ENCODE data around the gene HSD17B11. TPM values are rescaled to one million over a fixed set of nuclear protein-coding genes. Genes with fewer than 3 reads are reported as not detected.
A peak's percentile ranks its signal among the peaks of the same experiment; 100 is the strongest.
"Not testable (repeated sequence)": the region's sequence is repeated elsewhere in the genome, so short reads cannot be mapped to it uniquely, and the experiment has no call there.

The HSD17B11 gene
- total and polyA plus RNA-seq, 5 donors from 2014 or later: 41.0 to 139 (median 102) TPM

- peaks cover 35% of the 10 kb centered on the region for H3K36me3 Mint-ChIP-seq
- no peaks in the 10 kb centered on the region for H3K27me3 Mint-ChIP-seq
- Histone ChIP-seq H3K4me1 (ENCODE audit: control insufficient read depth, insufficient read depth, low read length, poor library complexity, severe bottlenecking) (no peaks in the 10 kb centered on the region), H3K36me3 (ENCODE audit: control insufficient read depth, insufficient read depth, low read length) (peaks cover 20% of the 10 kb centered on the region), H3K27me3 (ENCODE audit: control insufficient read depth, insufficient read depth, low read length) (no peaks in the 10 kb centered on the region), H3K4me3 (ENCODE audit: low read depth, low read length) (no peak overlapping the region), H3K27ac (ENCODE audit: insufficient read depth, low read length, poor library complexity, severe bottlenecking) (no peak overlapping the region), H3K9me3 (ENCODE audit: control insufficient read depth in 2 of 2, low read length in 2 of 2) (no peaks in the 10 kb centered on the region)
- no peak overlapping the region for H3K4me3 Mint-ChIP-seq
- no peaks in the 10 kb centered on the region for H3K9me3 Mint-ChIP-seq
- H3K4me1 Mint-ChIP-seq: peaks cover 0 to 5% (median 1%) of the 10 kb centered on the region in 4 donors
- no peak overlapping the region for H3K27ac Mint-ChIP-seq
- no peak for ATAC-seq (ENCODE audit: low read depth in 2 of 2)
- no peak for DNase-seq
Observed at GRCh38 chr4:87354168-87355102, 36.6 kb downstream of the HSD17B11 start.

GRCh38 chr4:87353592-87353991 lies 37.4 kb downstream of the HSD17B11 start:
- DNase-seq (peak; percentile 16 to 26 (median 19)), ATAC-seq (ENCODE audit: low read depth in 2 of 2) (no peak)
- peaks cover 16% of the 10 kb centered on the region for H3K36me3 ChIP-seq (ENCODE audit: control insufficient read depth, insufficient read depth, low read length)
- H3K27me3 ChIP-seq (ENCODE audit: control insufficient read depth, insufficient read depth, low read length): no peaks in the 10 kb centered on the region
- Mint-ChIP-seq H3K27me3 (no peaks in the 10 kb centered on the region), H3K27ac (no peak overlapping the region), H3K4me1 (peaks cover 0 to 5% (median 0%) of the 10 kb centered on the region in 4 donors), H3K9me3 (no peaks in the 10 kb centered on the region), H3K36me3 (peaks cover 32% of the 10 kb centered on the region), H3K4me3 (no peak overlapping the region)
- H3K4me3 ChIP-seq (ENCODE audit: low read depth, low read length): no peak overlapping the region
- H3K9me3 ChIP-seq (ENCODE audit: control insufficient read depth in 2 of 2, low read length in 2 of 2): no peaks in the 10 kb centered on the region
- no peaks in the 10 kb centered on the region for H3K4me1 ChIP-seq (ENCODE audit: control insufficient read depth, insufficient read depth, low read length, poor library complexity, severe bottlenecking)
- no peak overlapping the region for H3K27ac ChIP-seq (ENCODE audit: insufficient read depth, low read length, poor library complexity, severe bottlenecking)

- H3K27ac Mint-ChIP-seq: no peak overlapping the region
- peaks cover 26% of the 10 kb centered on the region for H3K36me3 ChIP-seq (ENCODE audit: control insufficient read depth, insufficient read depth, low read length)
- peaks cover 45% of the 10 kb centered on the region for H3K36me3 Mint-ChIP-seq
Observed at GRCh38 chr4:87345139-87345538, 45.8 kb downstream of the HSD17B11 start.

GRCh38 chr4:87342872-87343271 lies 48.1 kb downstream of the HSD17B11 start:
- H3K4me1 ChIP-seq (ENCODE audit: control insufficient read depth, insufficient read depth, low read length, poor library complexity, severe bottlenecking): no peaks in the 10 kb centered on the region
- Mint-ChIP-seq H3K27ac (peak overlapping the region in 1 of 3 donors; percentile 33), H3K4me3 (no peak overlapping the region), H3K9me3 (peaks cover 0 to 19% (median 4%) of the 10 kb centered on the region in 7 donors), H3K4me1 (peaks cover 4 to 11% (median 5%) of the 10 kb centered on the region in 4 donors), H3K36me3 (peaks cover 66% of the 10 kb centered on the region), H3K27me3 (no peaks in the 10 kb centered on the region)
- H3K9me3 ChIP-seq (ENCODE audit: control insufficient read depth in 2 of 2, low read length in 2 of 2): peaks cover 6 to 8% of the 10 kb centered on the region in 2 experiments
- no peak overlapping the region for H3K4me3 ChIP-seq (ENCODE audit: low read depth, low read length)
- no peak for ATAC-seq (ENCODE audit: low read depth in 2 of 2)
- DNase-seq: no peak
- H3K27me3 ChIP-seq (ENCODE audit: control insufficient read depth, insufficient read depth, low read length): no peaks in the 10 kb centered on the region
- H3K36me3 ChIP-seq (ENCODE audit: control insufficient read depth, insufficient read depth, low read length): peaks cover 47% of the 10 kb centered on the region
- H3K27ac ChIP-seq (ENCODE audit: insufficient read depth, low read length, poor library complexity, severe bottlenecking): no peak overlapping the region

More at GRCh38 chr4:87345139-87345538, 45.8 kb downstream of the HSD17B11 start:
- H3K27ac ChIP-seq (ENCODE audit: insufficient read depth, low read length, poor library complexity, severe bottlenecking): no peak overlapping the region
- no peaks in the 10 kb centered on the region for H3K27me3 ChIP-seq (ENCODE audit: control insufficient read depth, insufficient read depth, low read length)
- no peak for DNase-seq
- peaks cover 0 to 14% (median 4%) of the 10 kb centered on the region in 7 donors for H3K9me3 Mint-ChIP-seq
- no peaks in the 10 kb centered on the region for H3K27me3 Mint-ChIP-seq
- no peaks in the 10 kb centered on the region for H3K4me1 ChIP-seq (ENCODE audit: control insufficient read depth, insufficient read depth, low read length, poor library complexity, severe bottlenecking)
- no peak for ATAC-seq (ENCODE audit: low read depth in 2 of 2)
- H3K4me3 ChIP-seq (ENCODE audit: low read depth, low read length): no peak overlapping the region
- H3K4me3 Mint-ChIP-seq: no peak overlapping the region
- H3K9me3 ChIP-seq (ENCODE audit: control insufficient read depth in 2 of 2, low read length in 2 of 2): peaks cover 6 to 8% of the 10 kb centered on the region in 2 experiments
- peaks cover 3 to 11% (median 5%) of the 10 kb centered on the region in 4 donors for H3K4me1 Mint-ChIP-seq

- H3K27me3 Mint-ChIP-seq; H3K27ac ChIP-seq (ENCODE audit: insufficient read depth, low read length, poor library complexity, severe bottlenecking); H3K27me3 ChIP-seq (ENCODE audit: control insufficient read depth, insufficient read depth, low read length); H3K4me3 Mint-ChIP-seq; H3K4me3 ChIP-seq (ENCODE audit: low read depth, low read length); DNase-seq; H3K9me3 ChIP-seq (ENCODE audit: control insufficient read depth in 2 of 2, low read length in 2 of 2); H3K4me1 ChIP-seq (ENCODE audit: control insufficient read depth, insufficient read depth, low read length, poor library complexity, severe bottlenecking); H3K27ac Mint-ChIP-seq; ATAC-seq (ENCODE audit: low read depth in 2 of 2): not testable (repeated sequence)
- Mint-ChIP-seq H3K9me3 (peaks cover 0 to 19% (median 4%) of the 10 kb centered on the region in 7 donors), H3K4me1 (peaks cover 4 to 11% (median 5%) of the 10 kb centered on the region in 4 donors), H3K36me3 (peaks cover 71% of the 10 kb centered on the region)
- H3K36me3 ChIP-seq (ENCODE audit: control insufficient read depth, insufficient read depth, low read length): peaks cover 53% of the 10 kb centered on the region
Observed at GRCh38 chr4:87341954-87342635, 48.9 kb downstream of the HSD17B11 start.

- Histone ChIP-seq H3K4me3 (ENCODE audit: low read depth, low read length) (no peak overlapping the region), H3K27ac (ENCODE audit: insufficient read depth, low read length, poor library complexity, severe bottlenecking) (no peak overlapping the region), H3K4me1 (ENCODE audit: control insufficient read depth, insufficient read depth, low read length, poor library complexity, severe bottlenecking) (no peaks in the 10 kb centered on the region), H3K9me3 (ENCODE audit: control insufficient read depth in 2 of 2, low read length in 2 of 2) (peaks cover 3% of the 10 kb centered on the region in 2 experiments), H3K36me3 (ENCODE audit: control insufficient read depth, insufficient read depth, low read length) (peaks cover 63% of the 10 kb centered on the region), H3K27me3 (ENCODE audit: control insufficient read depth, insufficient read depth, low read length) (no peaks in the 10 kb centered on the region)
- Mint-ChIP-seq H3K4me1 (peaks cover 3 to 5% (median 4%) of the 10 kb centered on the region in 4 donors), H3K36me3 (peaks cover 72% of the 10 kb centered on the region), H3K27me3 (no peaks in the 10 kb centered on the region), H3K9me3 (peaks cover 0 to 18% (median 3%) of the 10 kb centered on the region in 7 donors), H3K27ac (peak overlapping the region in 1 of 3 donors; percentile 67), H3K4me3 (no peak overlapping the region)
- DNase-seq (no peak), ATAC-seq (ENCODE audit: low read depth in 2 of 2) (no peak)
Observed at GRCh38 chr4:87339440-87339839, 51.5 kb downstream of the HSD17B11 start.

GRCh38 chr4:87337361-87337760 lies 53.6 kb downstream of the HSD17B11 start:
- H3K27me3 Mint-ChIP-seq: no peaks in the 10 kb centered on the region
- Histone ChIP-seq H3K4me1 (ENCODE audit: control insufficient read depth, insufficient read depth, low read length, poor library complexity, severe bottlenecking) (no peaks in the 10 kb centered on the region), H3K36me3 (ENCODE audit: control insufficient read depth, insufficient read depth, low read length) (peaks cover 65% of the 10 kb centered on the region), H3K4me3 (ENCODE audit: low read depth, low read length) (no peak overlapping the region), H3K27me3 (ENCODE audit: control insufficient read depth, insufficient read depth, low read length) (no peaks in the 10 kb centered on the region), H3K9me3 (ENCODE audit: control insufficient read depth in 2 of 2, low read length in 2 of 2) (peaks cover 19 to 21% of the 10 kb centered on the region in 2 experiments), H3K27ac (ENCODE audit: insufficient read depth, low read length, poor library complexity, severe bottlenecking) (no peak overlapping the region)
- peaks cover 65% of the 10 kb centered on the region for H3K36me3 Mint-ChIP-seq
- no peak overlapping the region for H3K27ac Mint-ChIP-seq
- no peak for ATAC-seq (ENCODE audit: low read depth in 2 of 2)
- H3K4me3 Mint-ChIP-seq: no peak overlapping the region
- peaks cover 0 to 27% (median 11%) of the 10 kb centered on the region in 7 donors for H3K9me3 Mint-ChIP-seq
- DNase-seq: no peak
- peaks cover 0 to 1% (median 0%) of the 10 kb centered on the region in 4 donors for H3K4me1 Mint-ChIP-seq

All from CD4-positive, CD25-positive, alpha-beta regulatory T cell (primary cell).